ENCODE data around the gene CFLAR. TPM values are rescaled to one million over a fixed set of nuclear protein-coding genes. Genes with fewer than 3 reads are reported as not detected.

The CFLAR gene
- total RNA-seq, 6 experiments from 2014 or later, result 56.0 to 65.1 (median 59.1) TPM

DNA sequence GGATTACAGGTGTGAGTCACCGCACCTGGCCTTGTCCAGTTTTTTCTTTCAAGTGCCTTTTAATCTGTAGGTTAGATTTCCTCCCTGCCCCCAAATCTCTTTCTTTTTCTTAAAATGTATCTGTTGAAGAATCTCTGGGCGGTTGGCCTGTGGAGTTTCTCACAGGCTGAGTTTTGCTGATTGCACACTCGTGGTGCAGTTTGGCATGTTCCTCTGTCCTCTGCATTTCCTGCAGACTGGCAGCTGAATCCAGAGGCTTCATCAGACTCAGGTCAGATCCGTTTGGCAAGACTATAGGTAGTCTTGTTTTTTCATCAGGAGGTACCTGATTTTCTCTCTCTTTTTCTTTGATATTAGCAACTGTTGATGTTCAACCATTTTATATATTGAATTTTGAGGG, 72.5 kb downstream of the CFLAR start:
- DNase-seq, result no peak
- Mint-ChIP-seq H3K27me3 (ENCODE audit: insufficient read depth) (peaks cover 3% of the 10 kb centered on the region), H3K4me3 (no peak overlapping the region), H3K27ac (no peak overlapping the region), H3K9me3 (no peaks in the 10 kb centered on the region; the same call in 1 of the 2 replicates), H3K4me1 (ENCODE audit: low read depth) (peaks cover 2% of the 10 kb centered on the region), H3K36me3 (ENCODE audit: low read depth) (peaks cover 4% of the 10 kb centered on the region; the same call in 1 of the 2 replicates)
- TF ChIP-seq, protein P1, sequence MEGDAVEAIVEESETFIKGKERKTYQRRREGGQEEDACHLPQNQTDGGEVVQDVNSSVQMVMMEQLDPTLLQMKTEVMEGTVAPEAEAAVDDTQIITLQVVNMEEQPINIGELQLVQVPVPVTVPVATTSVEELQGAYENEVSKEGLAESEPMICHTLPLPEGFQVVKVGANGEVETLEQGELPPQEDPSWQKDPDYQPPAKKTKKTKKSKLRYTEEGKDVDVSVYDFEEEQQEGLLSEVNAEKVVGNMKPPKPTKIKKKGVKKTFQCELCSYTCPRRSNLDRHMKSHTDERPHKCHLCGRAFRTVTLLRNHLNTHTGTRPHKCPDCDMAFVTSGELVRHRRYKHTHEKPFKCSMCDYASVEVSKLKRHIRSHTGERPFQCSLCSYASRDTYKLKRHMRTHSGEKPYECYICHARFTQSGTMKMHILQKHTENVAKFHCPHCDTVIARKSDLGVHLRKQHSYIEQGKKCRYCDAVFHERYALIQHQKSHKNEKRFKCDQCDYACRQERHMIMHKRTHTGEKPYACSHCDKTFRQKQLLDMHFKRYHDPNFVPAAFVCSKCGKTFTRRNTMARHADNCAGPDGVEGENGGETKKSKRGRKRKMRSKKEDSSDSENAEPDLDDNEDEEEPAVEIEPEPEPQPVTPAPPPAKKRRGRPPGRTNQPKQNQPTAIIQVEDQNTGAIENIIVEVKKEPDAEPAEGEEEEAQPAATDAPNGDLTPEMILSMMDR (IDR thresholded peaks at IDR 0.05), result no peak

DNA sequence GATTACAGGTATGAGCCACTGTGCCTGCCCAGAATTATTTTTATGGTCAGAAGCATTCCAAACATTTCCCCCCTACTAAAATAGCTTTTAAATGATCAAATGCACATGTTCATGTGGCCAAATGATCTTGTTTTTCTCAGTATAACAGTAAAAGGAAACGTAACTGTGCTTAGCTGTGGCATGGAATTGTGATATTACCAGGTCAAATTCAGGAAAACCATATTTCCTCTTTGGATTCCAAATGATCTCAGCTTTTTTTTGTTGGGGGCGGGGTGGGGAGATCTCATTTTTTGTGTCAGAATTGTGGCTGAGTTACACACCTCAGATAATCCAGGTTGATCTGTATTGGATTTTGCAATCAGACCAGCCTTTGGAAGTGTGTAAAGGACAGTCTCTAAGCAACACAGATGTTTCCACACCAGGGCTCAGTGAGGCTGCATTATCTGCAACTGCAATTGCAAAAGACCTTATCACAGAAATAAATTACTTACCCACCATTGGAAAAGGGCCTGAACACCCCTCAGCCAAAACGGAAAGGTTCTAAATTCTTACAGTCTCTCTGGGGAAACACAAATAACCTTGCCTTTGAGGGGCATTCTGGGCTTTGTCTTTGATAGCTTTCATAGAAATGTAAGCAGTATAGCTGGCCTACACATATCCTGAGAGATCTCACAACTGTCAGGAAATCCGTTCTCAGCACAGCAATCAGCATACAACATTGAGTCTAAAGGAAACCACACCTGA, 75.3 kb downstream of the CFLAR start:
- Mint-ChIP-seq H3K27me3 (ENCODE audit: insufficient read depth) (peaks cover 2% of the 10 kb centered on the region), H3K4me3 (no peak overlapping the region), H3K4me1 (ENCODE audit: low read depth) (no peaks in the 10 kb centered on the region), H3K27ac (no peak overlapping the region), H3K36me3 (ENCODE audit: low read depth) (peaks cover 7% of the 10 kb centered on the region; the same call in 1 of the 2 replicates), H3K9me3 (no peaks in the 10 kb centered on the region; the same call in 1 of the 2 replicates)
- TF ChIP-seq, protein P1 (IDR thresholded peaks at IDR 0.05), result no peak
- no peak for DNase-seq

DNA sequence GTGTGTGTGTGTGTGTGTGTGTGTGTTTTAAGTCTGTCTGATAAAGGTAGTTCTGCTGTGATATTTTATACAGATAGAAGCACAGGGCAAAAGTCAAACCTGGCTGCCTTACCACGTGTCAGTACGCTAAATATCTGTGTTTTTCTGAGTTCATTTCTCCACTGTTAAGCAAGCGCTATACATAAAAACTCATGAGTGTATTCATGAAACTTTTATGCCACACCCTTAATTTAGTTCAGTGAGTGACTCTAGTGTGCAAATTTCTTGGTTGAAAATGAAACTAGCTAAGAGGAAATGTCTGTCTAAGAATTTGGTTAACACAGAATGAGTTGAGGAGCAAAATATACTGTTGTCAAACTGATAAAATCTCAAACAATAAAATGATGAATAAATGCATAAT, 78.1 kb downstream of the CFLAR start:
- H3K27me3 Mint-ChIP-seq (ENCODE audit: insufficient read depth), result peaks cover 2% of the 10 kb centered on the region
- TF ChIP-seq, protein P1 (IDR thresholded peaks at IDR 0.05), result no peak
- H3K9me3 Mint-ChIP-seq, result no peaks in the 10 kb centered on the region
- H3K4me1 Mint-ChIP-seq (ENCODE audit: low read depth), result no peaks in the 10 kb centered on the region
- H3K27ac Mint-ChIP-seq, result no peak overlapping the region
- H3K4me3 Mint-ChIP-seq, result no peak overlapping the region; the same call in 1 of the 2 replicates
- no peak for DNase-seq
- 0 out of 2 replicates have a peak, but pooled peaks cover 8% of the 10 kb centered on the region for H3K36me3 Mint-ChIP-seq (ENCODE audit: low read depth)

DNA sequence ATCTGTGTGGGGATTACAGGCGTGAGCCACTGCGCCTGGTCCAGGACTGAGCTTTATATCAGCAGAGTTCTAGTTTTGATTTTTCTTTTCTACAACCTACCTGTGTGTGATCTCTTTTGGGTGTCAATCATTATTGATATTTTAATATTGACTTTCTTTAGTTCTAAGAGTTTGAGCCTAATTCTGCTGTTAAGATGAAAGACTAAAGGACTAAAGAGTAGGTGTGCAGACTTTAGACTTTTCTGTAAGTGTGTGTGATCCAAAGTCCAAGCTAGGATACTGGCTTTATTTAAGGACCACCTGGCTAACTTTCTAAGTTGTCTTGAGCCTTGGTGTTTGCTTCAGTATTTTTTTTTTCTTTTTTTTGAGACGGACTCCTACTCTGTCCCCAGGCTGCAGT, 79.4 kb downstream of the CFLAR start:
- H3K36me3 Mint-ChIP-seq (ENCODE audit: low read depth), result 0 out of 2 replicates have a peak, but pooled peaks cover 8% of the 10 kb centered on the region
- no peaks in the 10 kb centered on the region for H3K4me1 Mint-ChIP-seq (ENCODE audit: low read depth)
- no peaks in the 10 kb centered on the region for H3K9me3 Mint-ChIP-seq
- no peak overlapping the region for H3K4me3 Mint-ChIP-seq
- TF ChIP-seq, protein P1 (IDR thresholded peaks at IDR 0.05), result no peak
- DNase-seq, result no peak
- peaks cover 2% of the 10 kb centered on the region; the same call in 1 of the 2 replicates for H3K27me3 Mint-ChIP-seq (ENCODE audit: insufficient read depth)
- no peak overlapping the region for H3K27ac Mint-ChIP-seq

DNA sequence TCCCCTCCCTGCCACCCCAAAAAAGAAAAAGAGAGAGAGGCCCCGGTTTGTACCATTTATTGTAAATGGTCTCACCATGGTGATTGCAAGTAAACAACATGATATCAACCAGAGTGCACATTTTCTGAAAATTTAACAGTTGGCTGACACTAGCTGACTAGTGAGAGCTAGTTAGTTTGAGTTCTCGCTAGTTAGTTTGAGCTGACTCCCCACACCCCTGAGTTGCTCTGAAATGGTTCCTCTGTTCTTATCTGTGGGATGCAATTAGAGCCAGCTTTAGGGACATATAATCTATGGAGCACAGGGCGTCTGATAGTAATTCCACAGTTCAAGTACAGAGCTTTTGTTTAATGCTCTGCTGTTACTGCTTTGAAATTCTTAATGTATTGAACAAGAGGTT, 80.0 kb downstream of the CFLAR start:
- Mint-ChIP-seq H3K36me3 (ENCODE audit: low read depth) (0 out of 2 replicates have a peak, but pooled peaks cover 8% of the 10 kb centered on the region), H3K4me3 (no peak overlapping the region), H3K4me1 (ENCODE audit: low read depth) (no peaks in the 10 kb centered on the region), H3K27me3 (ENCODE audit: insufficient read depth) (peaks cover 2% of the 10 kb centered on the region; the same call in 1 of the 2 replicates), H3K27ac (no peak overlapping the region), H3K9me3 (no peaks in the 10 kb centered on the region)
- no peak for DNase-seq
- TF ChIP-seq, protein P1 (IDR thresholded peaks at IDR 0.05), result no peak

All from HFFc6 (cell line).